Fibroblast of the aortic adventitia (primary cell): ENCODE results near the gene PPARA. TPM values are rescaled to one million over a fixed set of nuclear protein-coding genes. Genes with fewer than 3 reads are reported as not detected.
"Not testable (repeated sequence)": the region's sequence is repeated elsewhere in the genome, so short reads cannot be mapped to it uniquely, and the experiment has no call there.

Source experiments
- DNase-seq: peaks from one replicate; pipeline ENCODE4 v3.0.0-alpha.2; 2010; ENCODE audit warnings: low read depth
- H3K4me3 ChIP-seq: 2 replicates; pipeline ENCODE4 v1.5.1; 2011; ENCODE audit warnings: low read depth, mild to moderate bottlenecking, control low read depth, low read length, moderate library complexity
- total RNA-seq: library from RNA; depleted of rRNA; stranded (reverse); fragments of >200 nt; gene quantifications from 2 replicates; pipeline ENCODE4 v1.2.3, GENCODE V29; 2012; ENCODE audit warnings: low replicate concordance
- TF ChIP-seq, protein P1 (sequence below): IDR thresholded peaks from 2 replicates; pipeline ENCODE4 v1.5.1; 2011; ENCODE audit warnings: mild to moderate bottlenecking, low read length, control low read depth, inconsistent platforms; ENCODE audit not compliant: insufficient read depth

The PPARA gene
- total RNA-seq, 1 donor: 13.4 TPM

DNA sequence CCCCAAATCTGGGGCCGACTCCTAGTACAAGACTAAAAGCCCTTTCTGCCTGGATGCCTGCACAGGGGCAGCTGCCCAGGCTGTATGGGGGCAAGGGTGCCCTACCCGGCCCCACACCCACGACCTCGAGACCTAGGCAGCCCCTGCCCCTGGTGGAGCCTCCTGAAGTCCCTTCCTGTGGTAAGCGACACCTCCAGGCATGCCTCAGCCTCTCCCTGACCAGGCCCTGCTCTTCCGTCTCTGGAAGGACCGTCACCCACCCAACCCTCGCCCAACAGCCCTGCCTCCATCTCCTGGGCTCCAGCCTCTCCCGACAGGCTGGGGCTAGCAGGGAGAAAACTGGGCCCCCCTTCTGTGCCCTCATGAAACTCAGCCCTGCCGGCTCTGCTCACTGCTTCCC, 22.8 kb upstream of the PPARA start:
- DNase-seq: no peak
- TF ChIP-seq, protein P1, sequence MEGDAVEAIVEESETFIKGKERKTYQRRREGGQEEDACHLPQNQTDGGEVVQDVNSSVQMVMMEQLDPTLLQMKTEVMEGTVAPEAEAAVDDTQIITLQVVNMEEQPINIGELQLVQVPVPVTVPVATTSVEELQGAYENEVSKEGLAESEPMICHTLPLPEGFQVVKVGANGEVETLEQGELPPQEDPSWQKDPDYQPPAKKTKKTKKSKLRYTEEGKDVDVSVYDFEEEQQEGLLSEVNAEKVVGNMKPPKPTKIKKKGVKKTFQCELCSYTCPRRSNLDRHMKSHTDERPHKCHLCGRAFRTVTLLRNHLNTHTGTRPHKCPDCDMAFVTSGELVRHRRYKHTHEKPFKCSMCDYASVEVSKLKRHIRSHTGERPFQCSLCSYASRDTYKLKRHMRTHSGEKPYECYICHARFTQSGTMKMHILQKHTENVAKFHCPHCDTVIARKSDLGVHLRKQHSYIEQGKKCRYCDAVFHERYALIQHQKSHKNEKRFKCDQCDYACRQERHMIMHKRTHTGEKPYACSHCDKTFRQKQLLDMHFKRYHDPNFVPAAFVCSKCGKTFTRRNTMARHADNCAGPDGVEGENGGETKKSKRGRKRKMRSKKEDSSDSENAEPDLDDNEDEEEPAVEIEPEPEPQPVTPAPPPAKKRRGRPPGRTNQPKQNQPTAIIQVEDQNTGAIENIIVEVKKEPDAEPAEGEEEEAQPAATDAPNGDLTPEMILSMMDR: no peak
- H3K4me3 ChIP-seq: no peak overlapping the region

DNA sequence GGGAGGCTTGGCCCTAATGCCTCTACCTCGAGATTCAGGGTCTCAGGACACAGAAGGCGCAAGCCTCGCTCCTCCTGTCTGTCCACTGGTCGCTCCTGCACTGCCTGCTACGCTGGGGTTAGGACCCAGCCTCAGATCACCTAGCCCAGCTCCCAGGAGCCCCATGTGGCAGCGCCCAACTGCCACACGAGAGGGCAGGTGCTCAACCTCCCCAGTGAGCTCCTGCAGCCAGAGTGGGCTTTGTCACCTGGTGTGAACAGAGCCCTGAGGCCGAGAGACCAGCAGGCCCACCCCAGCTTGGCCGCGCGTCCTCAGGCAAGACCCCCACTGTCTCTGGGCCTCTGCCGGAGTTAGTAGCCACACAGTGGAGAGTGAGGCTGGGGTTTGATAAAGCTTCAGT, 21.7 kb upstream of the PPARA start:
- TF ChIP-seq, protein P1: no peak
- no peak for DNase-seq
- no peak overlapping the region for H3K4me3 ChIP-seq

DNA sequence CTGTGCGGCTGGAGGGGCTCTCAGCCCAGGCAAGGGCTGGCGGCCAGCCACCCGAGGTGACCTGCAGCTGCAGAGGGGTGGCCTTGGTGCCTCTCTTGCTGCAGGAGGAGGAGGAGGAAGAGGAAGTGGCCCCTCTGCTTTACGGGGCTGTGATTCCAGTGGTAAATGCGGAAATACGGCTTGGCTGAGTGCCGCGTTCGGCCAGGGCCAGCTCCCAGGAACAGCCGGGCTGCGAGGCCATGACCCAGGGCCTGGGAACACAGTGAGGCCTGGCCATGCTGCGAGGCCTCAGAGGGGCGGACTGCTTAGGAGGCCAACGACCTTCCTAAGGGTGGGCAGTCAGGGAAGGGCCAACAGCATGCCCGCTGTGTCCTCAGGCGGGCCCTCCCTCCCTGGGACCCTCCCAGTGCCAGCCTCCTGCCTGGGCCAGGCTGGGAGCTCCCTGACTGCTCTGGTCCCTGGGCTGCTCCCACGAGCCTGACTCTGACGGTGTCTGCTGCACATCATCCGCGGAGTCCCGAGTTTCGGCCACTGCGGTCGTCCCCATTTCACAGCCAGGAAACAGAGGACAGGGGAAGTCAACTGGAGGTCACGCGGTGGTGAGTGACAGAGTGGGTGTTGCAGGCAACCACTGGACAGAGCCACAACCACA, 20.8 kb upstream of the PPARA start:
- TF ChIP-seq, protein P1: no peak
- H3K4me3 ChIP-seq: no peak overlapping the region
- no peak for DNase-seq

DNA sequence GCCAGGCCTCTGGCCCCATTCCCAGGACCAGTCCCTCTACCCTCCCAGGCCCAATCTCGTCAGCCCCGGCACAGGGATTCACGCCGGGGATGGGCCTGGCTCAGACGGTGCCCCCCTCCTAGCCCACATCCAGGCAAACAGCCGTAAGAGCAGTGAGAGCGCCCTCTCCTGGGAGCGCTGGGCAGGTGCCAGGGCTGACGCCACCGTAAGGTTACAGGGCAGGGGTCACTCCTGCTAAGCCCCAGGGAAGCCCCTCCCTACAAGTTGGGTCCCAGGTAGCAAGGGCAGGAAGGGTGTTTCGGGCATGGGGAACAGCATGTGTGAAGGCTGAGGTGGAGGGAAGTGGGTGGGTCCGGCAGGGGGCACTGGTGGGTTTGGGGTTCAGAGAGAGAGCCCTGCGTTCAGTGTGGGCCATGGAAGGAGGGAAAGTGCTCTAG, 19.2 kb upstream of the PPARA start:
- H3K4me3 ChIP-seq: no peak overlapping the region
- no peak for DNase-seq
- TF ChIP-seq, protein P1: peak; percentile 39

DNA sequence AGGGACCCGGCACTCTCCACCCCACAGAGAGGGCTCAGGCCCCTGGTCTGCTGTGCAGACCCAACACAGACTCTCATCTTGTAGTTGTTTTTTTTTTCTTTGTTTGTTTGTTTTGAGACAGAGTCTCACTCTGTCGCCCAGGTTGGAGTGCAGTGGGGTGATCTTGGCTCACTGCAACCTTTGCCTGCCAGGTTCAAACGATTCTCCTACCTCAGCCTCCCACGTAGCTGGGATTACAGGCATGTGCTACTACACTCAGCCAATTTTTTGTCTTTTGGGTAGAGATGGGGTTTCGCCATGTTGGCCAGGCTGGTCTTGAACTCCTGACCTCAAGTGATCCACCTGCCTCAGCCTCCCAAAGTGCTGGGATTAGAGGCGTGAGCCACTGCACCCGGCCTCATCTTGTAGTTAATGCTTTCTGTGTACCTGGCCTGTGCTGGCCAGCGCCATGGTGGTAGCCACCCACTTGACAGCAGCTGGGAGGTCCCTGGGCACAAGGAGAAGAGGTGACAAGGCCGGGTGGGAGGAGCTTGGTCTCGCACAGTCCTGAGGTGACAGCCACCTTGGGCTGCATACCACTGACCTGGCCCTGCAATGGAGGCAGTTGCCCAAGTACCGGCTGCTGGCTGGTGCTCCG, 18.0 kb upstream of the PPARA start:
- H3K4me3 ChIP-seq, DNase-seq: not testable (repeated sequence)

DNA sequence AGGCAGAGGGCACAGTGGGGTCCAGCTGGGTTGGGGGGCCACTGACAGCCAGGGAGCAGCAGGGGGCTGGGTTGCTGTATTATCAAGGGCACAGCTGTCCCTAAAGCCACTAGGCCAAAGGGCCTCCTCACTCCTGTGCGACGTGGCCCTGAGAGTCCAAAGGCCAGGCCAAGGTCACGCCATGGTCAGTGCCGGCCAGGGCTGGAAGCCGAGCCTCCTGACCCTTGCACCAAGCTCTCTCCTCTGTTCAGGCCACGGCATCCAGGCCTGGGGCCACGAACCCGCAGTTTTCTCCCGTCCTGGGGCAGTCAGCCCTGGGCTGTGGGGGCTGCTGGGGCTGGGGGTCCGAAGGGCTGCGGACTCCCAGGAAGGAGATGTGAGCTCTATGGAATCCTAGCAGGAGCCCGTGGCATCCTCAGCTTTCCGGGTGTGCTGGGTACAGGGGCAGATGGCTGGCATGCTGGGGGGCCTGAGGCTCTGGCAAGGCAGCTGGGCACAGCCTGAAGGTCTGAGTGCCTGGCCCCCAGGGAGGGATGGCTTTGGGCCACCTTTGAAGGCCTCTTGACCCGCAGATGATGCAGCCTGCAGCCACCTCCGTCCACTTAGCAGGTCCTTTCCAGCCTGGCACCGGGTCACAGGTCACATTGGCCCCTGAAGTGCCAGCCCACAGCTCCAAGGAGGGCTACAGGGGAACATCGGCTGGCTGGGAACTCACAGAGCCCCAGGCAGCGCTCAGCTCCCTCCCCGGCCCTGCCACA, 17.3 kb upstream of the PPARA start:
- no peak overlapping the region for H3K4me3 ChIP-seq
- TF ChIP-seq, protein P1: no peak
- DNase-seq: no peak

DNA sequence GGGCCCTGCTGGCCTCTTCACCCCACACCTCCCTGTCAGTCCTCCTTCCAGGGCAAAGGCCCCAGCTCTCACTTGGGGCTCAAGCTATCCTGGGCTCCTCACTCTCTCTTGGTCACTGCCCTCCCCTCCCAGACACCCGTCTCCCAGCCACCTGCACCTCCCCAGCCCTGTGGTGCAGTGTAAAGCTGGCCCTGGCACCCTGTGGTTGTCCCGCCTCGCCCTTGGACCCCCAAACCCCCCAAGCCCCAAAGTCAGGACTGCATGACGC, 16.8 kb upstream of the PPARA start:
- DNase-seq: no peak
- no peak overlapping the region for H3K4me3 ChIP-seq
- TF ChIP-seq, protein P1: no peak
